Stimulated activated CD4-positive, alpha-beta T cell treated with anti-CD3 and anti-CD28 coated beads, Interleukin-1b, Interleukin-23, amount 100 ng/mL, for 1 hour (primary cell): Measurements from ENCODE around the gene MACO1.

Source experiments
- DNase-seq, 2 donors: peaks; one replicate each; pipeline ENCODE4 v3.0.0-alpha.2; 2020; ENCODE audit warnings: low read depth in 2 of 2

The MACO1 gene

GRCh38 chr1:25524568-25525360, 94.1 kb downstream of the MACO1 start:
- DNase-seq: no peak

- DNase-seq: no peak
These were observed 94.6 kb downstream of the MACO1 start for GRCh38 chr1:25525361-25525688.

- DNase-seq: no peak
These were observed 96.1 kb downstream of the MACO1 start for GRCh38 chr1:25526753-25527152.

- DNase-seq: no peak
These were observed 96.6 kb downstream of the MACO1 start for GRCh38 chr1:25527226-25527846.

DNA sequence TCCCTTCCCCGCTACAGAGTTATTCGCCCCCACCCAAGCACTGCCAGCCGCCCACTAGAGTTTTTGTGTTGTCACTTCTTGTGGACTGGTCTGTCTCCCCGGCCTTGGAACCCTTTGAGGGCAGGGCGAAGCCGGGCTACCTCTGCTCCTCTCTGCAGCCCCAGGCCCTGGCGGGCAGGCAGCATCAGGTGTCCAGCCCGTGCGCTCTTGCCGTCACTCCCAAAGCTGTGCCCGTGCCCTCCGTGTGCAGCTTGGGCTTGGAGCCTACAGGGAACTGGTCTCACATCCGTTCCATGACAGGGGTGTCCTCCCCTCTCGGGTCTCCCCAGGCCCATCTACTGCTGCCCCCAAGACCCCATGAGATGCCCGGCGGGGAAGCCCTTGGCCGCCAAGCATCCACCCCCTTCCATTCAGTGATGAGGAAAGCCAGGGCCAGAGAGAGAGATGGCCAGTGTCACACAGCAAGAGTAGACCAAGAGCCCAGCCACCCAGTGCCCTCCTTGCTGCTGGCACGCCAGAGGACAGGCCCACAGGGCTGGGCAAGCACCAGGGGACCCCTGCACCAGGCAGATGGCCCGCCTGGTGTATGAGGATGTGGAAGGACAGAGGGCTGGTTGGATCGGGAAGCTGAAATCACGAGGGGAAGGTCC, 97.4 kb downstream of the MACO1 start:
- no peak for DNase-seq

- no peak for DNase-seq
These were observed 98.3 kb downstream of the MACO1 start for GRCh38 chr1:25528881-25529517.

GRCh38 chr1:25529518-25530185, 99.0 kb downstream of the MACO1 start:
- DNase-seq: no peak

- DNase-seq: no peak
These were observed 99.7 kb downstream of the MACO1 start for GRCh38 chr1:25530186-25531081.

DNA sequence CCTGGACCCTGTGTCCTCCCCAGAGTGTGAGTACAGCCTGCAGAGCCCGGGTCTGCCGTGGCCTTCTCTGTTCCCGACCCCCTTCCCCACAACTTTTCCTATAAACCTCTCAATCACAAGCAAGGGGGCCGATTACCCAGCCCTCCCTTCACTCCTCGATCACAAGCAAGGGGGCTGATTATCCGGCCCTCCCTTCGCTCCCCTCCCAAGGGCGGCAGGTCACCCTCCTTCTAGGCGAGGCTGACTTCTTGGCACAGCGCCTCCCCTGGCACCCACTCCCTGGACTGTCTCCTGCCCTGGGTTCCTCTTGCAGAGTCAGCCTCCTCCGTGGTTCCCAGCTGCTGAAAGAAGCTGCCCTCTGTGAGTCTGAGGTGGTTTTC, 100.4 kb downstream of the MACO1 start:
- DNase-seq: no peak

GRCh38 chr1:25532970-25533369, 102.3 kb downstream of the MACO1 start:
- no peak for DNase-seq

GRCh38 chr1:25533775-25534409, 103.2 kb downstream of the MACO1 start:
- no peak for DNase-seq

- no peak for DNase-seq
These were observed 103.7 kb downstream of the MACO1 start for GRCh38 chr1:25534410-25534788.

DNA sequence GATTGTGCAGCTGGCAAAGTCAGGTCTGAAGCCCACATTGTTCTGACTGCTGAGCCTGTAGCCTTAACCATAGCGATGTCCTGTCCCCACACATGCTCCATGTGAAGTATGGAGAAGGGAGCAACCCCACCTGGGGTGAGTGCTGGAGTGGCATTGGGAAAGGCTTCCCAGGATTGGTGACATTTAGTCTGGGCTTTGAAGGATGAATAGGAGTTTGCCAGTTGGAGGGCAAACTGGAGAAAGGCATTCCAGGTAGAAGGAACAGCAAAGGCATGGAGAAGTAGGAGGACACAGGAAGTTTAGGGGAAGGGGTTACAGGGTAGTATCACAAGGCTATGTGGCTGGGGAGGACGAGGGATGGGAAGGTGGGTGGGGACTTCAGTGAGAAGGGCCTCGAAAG, 105.4 kb downstream of the MACO1 start:
- no peak for DNase-seq

DNA sequence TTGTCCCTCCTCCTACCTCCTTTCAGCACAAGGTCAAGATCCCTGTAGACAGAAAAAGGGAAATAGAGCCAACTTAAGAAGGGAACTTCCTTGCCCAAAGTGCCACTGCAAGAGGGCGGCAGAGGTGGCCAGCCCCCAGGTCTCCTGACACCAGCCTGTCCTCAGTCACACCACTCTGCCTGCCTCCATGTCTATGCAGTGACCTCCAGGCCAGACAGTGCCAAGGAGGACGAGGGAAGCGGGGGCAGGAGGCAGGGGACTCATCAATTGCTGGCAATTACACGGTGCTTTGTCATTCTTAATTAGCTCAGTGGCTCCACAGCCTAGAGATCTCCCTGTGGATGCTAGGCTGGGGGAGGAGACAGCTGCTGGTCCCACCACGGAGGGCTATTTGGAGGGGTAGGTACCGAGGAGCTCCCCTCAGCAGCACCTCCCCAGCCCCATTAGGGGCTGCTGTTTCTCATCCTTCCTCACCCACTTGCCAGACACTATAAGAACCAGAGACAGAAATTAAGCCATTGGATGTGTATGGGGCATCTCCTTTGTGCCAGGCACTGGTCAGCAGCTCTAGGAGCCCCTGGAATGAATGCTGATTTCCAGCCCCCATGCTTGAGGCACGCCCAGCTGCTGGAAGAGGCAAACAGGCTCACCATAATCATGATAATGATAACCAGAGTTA, 106.6 kb downstream of the MACO1 start:
- DNase-seq: no peak

GRCh38 chr1:25538191-25538767, 107.6 kb downstream of the MACO1 start:
- DNase-seq: no peak

GRCh38 chr1:25540750-25541342, 110.1 kb downstream of the MACO1 start:
- DNase-seq: no peak

DNA sequence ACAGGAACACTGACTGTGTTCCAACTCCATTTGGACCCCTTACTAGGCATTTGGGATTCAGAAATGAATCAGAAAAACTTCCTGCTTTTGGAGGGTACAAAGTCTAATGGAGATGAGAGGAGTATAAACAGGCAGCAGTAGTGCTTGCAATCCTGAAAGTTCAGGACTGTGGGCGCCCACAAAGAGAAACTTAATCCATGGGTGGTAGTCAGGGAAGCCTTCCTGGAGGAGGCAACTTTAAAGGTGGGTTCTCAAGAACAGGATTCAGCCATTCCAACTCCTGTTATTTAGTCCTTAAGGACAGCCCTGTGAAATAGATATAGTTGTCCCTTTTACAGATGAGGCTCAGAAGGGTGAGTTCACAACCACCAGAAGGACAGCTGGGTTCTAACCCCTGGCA, 110.7 kb downstream of the MACO1 start:
- DNase-seq: no peak

DNA sequence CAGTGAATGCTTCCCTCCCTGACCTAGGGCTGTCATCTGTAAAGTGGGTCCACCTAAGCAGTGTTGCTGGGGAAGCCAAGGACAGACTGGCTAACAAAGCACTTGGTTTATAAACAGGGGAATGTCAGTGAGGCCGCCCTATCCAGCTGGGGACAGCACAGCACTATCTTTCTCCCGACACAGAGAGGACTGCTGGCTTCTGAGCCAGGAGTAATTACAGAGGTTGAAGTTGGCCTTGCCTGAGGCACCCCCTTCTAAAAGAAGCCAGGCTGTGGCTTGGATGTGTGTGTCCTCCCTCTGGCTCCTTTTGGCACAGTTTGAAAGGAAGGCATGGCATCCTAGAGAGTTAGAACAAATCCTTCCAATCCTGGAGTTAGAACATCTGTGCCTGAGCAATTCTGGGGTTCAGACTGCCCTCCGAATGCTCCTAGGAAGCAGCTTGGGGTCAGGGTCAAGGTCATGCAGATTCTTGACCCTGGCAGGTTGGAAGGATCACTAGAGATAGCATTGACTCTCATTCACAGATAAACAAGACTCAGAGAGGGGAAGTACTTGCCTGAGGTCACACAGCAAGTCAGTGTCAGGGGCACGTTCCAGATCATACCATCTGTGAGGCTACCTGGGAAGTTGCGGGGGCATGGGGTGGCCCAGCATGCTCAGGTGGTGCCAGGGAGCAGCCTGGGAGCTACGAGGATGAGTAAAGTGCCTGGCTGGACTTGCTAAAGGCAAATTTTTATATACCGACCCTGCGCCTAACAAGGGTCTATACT, 111.4 kb downstream of the MACO1 start:
- DNase-seq: no peak

DNA sequence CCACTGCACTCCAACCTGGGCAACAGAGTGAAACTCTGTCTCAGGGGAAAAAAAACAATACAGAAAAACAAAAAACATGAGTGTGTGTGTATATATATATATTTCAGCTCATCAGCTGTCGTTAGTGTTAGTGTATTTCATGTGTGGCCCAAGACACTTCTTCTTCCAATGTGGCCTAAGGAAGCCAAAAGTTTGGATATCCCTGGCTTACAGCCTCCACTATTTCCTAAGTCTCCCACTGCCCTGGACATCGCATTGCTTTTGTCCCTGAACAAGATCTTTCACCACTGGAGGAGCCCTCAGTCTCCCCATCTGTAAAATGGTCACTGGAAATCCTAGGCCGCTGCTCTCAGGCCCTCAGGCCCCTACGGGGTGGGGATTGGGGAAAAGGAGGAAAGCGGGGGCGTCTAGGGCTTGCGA, 112.3 kb downstream of the MACO1 start:
- no peak for DNase-seq
